ENCODE results near the gene SLC8A1. TPM values are rescaled to one million over a fixed set of nuclear protein-coding genes. Genes with fewer than 3 reads are reported as not detected.

SLC8A1 gene
- total and polyA plus RNA-seq, 2 donors from 2014 or later, result 12.9 to 33.9 TPM

DNA sequence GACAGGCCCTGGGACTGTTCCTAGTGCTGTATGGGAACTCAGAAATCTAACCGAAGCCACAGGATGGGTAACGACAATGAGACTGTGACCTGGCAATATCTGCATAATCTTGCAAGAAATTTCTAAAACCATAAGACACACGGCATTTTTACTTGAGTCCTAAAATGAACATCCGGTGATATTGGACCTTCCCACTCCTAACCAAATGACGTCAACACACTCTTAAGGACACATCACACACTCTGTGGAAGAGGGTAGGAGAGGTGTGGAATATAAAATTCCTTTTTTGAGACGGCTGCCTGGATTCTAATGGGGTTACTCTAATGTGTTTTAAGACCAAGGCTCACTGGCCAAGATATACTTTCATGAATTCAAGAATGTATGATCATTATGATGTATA is 195.9 kb downstream of the SLC8A1 start:
- no peak for FAIRE-seq
- no peaks in the 10 kb centered on the region for H3K27me3 ChIP-seq (ENCODE audit: control insufficient read depth, insufficient read depth, low read length)
- no peaks in the 10 kb centered on the region for H3K4me1 ChIP-seq (ENCODE audit: control insufficient read depth in 2 of 3, insufficient read depth in 2 of 3, low read depth in 1 of 3, low read length in 3 of 3)
- intact Hi-C loops (cut with DNase I), result no loop called here
- no peak overlapping the region for H3K9ac ChIP-seq (ENCODE audit: low read length in 3 of 3)
- no peaks in the 10 kb centered on the region for H3K9me3 ChIP-seq (ENCODE audit: control insufficient read depth in 2 of 3, insufficient read depth in 1 of 3, low read length in 3 of 3)
- H3K27ac ChIP-seq (ENCODE audit: low read depth in 2 of 2, low read length in 2 of 2), result no peak overlapping the region
- TF ChIP-seq, protein P1, sequence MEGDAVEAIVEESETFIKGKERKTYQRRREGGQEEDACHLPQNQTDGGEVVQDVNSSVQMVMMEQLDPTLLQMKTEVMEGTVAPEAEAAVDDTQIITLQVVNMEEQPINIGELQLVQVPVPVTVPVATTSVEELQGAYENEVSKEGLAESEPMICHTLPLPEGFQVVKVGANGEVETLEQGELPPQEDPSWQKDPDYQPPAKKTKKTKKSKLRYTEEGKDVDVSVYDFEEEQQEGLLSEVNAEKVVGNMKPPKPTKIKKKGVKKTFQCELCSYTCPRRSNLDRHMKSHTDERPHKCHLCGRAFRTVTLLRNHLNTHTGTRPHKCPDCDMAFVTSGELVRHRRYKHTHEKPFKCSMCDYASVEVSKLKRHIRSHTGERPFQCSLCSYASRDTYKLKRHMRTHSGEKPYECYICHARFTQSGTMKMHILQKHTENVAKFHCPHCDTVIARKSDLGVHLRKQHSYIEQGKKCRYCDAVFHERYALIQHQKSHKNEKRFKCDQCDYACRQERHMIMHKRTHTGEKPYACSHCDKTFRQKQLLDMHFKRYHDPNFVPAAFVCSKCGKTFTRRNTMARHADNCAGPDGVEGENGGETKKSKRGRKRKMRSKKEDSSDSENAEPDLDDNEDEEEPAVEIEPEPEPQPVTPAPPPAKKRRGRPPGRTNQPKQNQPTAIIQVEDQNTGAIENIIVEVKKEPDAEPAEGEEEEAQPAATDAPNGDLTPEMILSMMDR (IDR thresholded peaks at IDR 0.05; ENCODE audit: borderline replicate concordance, extremely low read depth, insufficient read depth), result no peak
- H3K4me3 ChIP-seq (ENCODE audit: low read length in 3 of 3), result no peak overlapping the region
- no peaks in the 10 kb centered on the region for H3K36me3 ChIP-seq (ENCODE audit: control insufficient read depth in 2 of 3, insufficient read depth in 3 of 3, low read length in 3 of 3)
- DNase-seq, result no peak

DNA sequence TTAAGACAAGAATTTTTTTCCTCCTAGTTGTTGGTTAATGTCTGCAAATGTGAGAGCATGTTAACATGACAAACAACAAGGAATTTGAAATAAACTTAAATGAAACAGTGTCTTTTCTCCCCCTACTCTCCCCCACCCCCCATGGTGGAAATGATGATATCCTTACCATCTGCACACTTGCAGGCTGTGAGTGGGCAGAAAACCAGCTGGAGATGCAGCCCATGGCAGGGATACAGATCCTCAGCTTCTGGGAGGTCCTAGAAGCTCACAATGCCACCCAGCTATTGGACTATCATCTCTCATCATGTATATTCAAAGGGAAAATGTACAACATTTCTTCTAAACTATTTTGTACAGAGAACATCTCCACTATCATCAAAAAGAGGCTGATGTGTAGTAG is 196.8 kb downstream of the SLC8A1 start:
- DNase-seq (no peak), FAIRE-seq (no peak)
- H3K36me3 ChIP-seq (ENCODE audit: control insufficient read depth in 2 of 3, insufficient read depth in 3 of 3, low read length in 3 of 3), result no peaks in the 10 kb centered on the region
- H3K27me3 ChIP-seq (ENCODE audit: control insufficient read depth, insufficient read depth, low read length), result no peaks in the 10 kb centered on the region
- H3K9me3 ChIP-seq (ENCODE audit: control insufficient read depth in 2 of 3, insufficient read depth in 1 of 3, low read length in 3 of 3), result no peaks in the 10 kb centered on the region
- intact Hi-C loops (cut with DNase I), result no loop called here
- no peaks in the 10 kb centered on the region for H3K4me1 ChIP-seq (ENCODE audit: control insufficient read depth in 2 of 3, insufficient read depth in 2 of 3, low read depth in 1 of 3, low read length in 3 of 3)
- TF ChIP-seq, protein P1 (IDR thresholded peaks at IDR 0.05; ENCODE audit: borderline replicate concordance, extremely low read depth, insufficient read depth), result no peak
- H3K9ac ChIP-seq (ENCODE audit: low read length in 3 of 3), result no peak overlapping the region
- H3K27ac ChIP-seq (ENCODE audit: low read depth in 2 of 2, low read length in 2 of 2), result no peak overlapping the region
- H3K4me3 ChIP-seq (ENCODE audit: low read length in 3 of 3), result no peak overlapping the region

DNA sequence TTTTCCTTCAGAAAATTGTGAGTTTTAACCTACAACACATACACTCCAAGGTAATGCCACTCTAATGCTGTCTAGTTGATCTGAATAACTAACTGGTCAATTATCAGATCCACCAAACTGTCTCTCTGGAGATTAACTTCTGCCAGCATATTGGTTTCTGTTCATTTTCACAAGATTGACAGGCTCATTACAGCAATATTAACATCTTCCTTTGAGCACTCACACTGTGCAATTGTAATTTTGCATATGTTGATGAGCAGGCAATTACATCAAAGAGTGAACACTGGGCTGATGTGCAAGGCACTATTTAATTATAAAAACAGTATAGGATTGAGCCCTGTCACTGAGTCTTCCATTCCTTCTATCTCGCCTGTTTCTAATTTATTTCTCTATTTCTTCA is 197.3 kb downstream of the SLC8A1 start:
- intact Hi-C loops (cut with DNase I), result no loop called here
- DNase-seq, result no peak
- no peaks in the 10 kb centered on the region for H3K36me3 ChIP-seq (ENCODE audit: control insufficient read depth in 2 of 3, insufficient read depth in 3 of 3, low read length in 3 of 3)
- no peaks in the 10 kb centered on the region for H3K4me1 ChIP-seq (ENCODE audit: control insufficient read depth in 2 of 3, insufficient read depth in 2 of 3, low read depth in 1 of 3, low read length in 3 of 3)
- no peak overlapping the region for H3K9ac ChIP-seq (ENCODE audit: low read length in 3 of 3)
- no peak overlapping the region for H3K4me3 ChIP-seq (ENCODE audit: low read length in 3 of 3)
- TF ChIP-seq, protein P1 (IDR thresholded peaks at IDR 0.05; ENCODE audit: borderline replicate concordance, extremely low read depth, insufficient read depth), result no peak
- FAIRE-seq, result no peak
- no peak overlapping the region for H3K27ac ChIP-seq (ENCODE audit: low read depth in 2 of 2, low read length in 2 of 2)
- H3K27me3 ChIP-seq (ENCODE audit: control insufficient read depth, insufficient read depth, low read length), result no peaks in the 10 kb centered on the region
- H3K9me3 ChIP-seq (ENCODE audit: control insufficient read depth in 2 of 3, insufficient read depth in 1 of 3, low read length in 3 of 3), result no peaks in the 10 kb centered on the region

DNA sequence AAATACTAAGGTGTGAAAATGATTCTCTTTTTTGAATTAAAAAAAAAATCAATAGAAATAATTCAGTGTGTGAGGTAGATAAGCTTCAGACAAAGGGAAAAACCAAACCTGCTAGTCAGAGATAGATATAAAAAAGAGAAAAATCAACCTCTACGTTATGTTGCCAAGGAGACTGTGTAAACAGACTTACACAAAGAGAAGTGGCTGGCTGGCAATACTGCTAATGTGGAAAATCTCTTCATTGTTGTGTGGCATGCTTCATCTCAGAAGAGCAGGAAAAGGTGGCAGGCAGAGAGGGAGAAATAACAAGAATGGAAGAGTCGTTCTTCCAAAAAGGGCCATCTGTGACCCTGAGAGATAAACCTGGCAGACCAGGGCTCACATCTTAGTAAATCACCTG is 200.8 kb downstream of the SLC8A1 start:
- TF ChIP-seq, protein P1 (IDR thresholded peaks at IDR 0.05; ENCODE audit: borderline replicate concordance, extremely low read depth, insufficient read depth), result no peak
- H3K27ac ChIP-seq (ENCODE audit: low read depth in 2 of 2, low read length in 2 of 2), result no peak overlapping the region
- no peaks in the 10 kb centered on the region for H3K9me3 ChIP-seq (ENCODE audit: control insufficient read depth in 2 of 3, insufficient read depth in 1 of 3, low read length in 3 of 3)
- DNase-seq, result peak in 3 of 5 donors; percentile 15 to 64 (median 57)
- H3K4me3 ChIP-seq (ENCODE audit: low read length in 3 of 3), result no peak overlapping the region
- no peak for FAIRE-seq
- intact Hi-C loops (cut with DNase I), result no loop called here
- H3K4me1 ChIP-seq (ENCODE audit: control insufficient read depth in 2 of 3, insufficient read depth in 2 of 3, low read depth in 1 of 3, low read length in 3 of 3), result no peaks in the 10 kb centered on the region
- H3K36me3 ChIP-seq (ENCODE audit: control insufficient read depth in 2 of 3, insufficient read depth in 3 of 3, low read length in 3 of 3), result no peaks in the 10 kb centered on the region
- H3K27me3 ChIP-seq (ENCODE audit: control insufficient read depth, insufficient read depth, low read length), result no peaks in the 10 kb centered on the region
- no peak overlapping the region for H3K9ac ChIP-seq (ENCODE audit: low read length in 3 of 3)

Data from kidney (tissue), 14 donors.